Stimulated activated CD8-positive, alpha-beta memory T cell treated with anti-CD3 and anti-CD28 coated beads, Interleukin-12 subunit alpha, Interleukin-12 subunit beta, amount 100 ng/mL, for 1 hour (primary cell): Measurements from ENCODE around the gene MAP3K13.
"Not testable (repeated sequence)": the region's sequence is repeated elsewhere in the genome, so short reads cannot be mapped to it uniquely, and the experiment has no call there.

Experiments used
- DNase-seq: peaks from one replicate; pipeline ENCODE4 v3.0.0-alpha.2; 2020; ENCODE audit warnings: low read depth

Gene MAP3K13

GRCh38 chr3:185342459-185343174 lies 20.3 kb upstream of the MAP3K13 start:
- no peak for DNase-seq

GRCh38 chr3:185347399-185347798 lies 15.5 kb upstream of the MAP3K13 start:
- no peak for DNase-seq

GRCh38 chr3:185350841-185351240 lies 12.1 kb upstream of the MAP3K13 start:
- DNase-seq, result no peak

GRCh38 chr3:185351396-185351795 lies 11.5 kb upstream of the MAP3K13 start:
- no peak for DNase-seq

GRCh38 chr3:185353225-185353624 lies 9.7 kb upstream of the MAP3K13 start:
- DNase-seq, result no peak

GRCh38 chr3:185353823-185354614 lies 8.9 kb upstream of the MAP3K13 start:
- peak; percentile 17 for DNase-seq

GRCh38 chr3:185356499-185356898 lies 6.4 kb upstream of the MAP3K13 start:
- DNase-seq, result no peak

- no peak for DNase-seq
Measured at GRCh38 chr3:185361920-185362319, 1.0 kb upstream of the MAP3K13 start.

GRCh38 chr3:185363662-185364203 lies 797 bp downstream of the MAP3K13 start:
- DNase-seq, result no peak

GRCh38 chr3:185365291-185366073 lies 2.5 kb downstream of the MAP3K13 start:
- DNase-seq, result no peak

- no peak for DNase-seq
Measured at GRCh38 chr3:185366074-185366335, 3.1 kb downstream of the MAP3K13 start.

- DNase-seq, result no peak
Measured at GRCh38 chr3:185366913-185367312, 4.0 kb downstream of the MAP3K13 start.

- DNase-seq, result not testable (repeated sequence)
Measured at GRCh38 chr3:185370349-185370748, 7.4 kb downstream of the MAP3K13 start.

- no peak for DNase-seq
Measured at GRCh38 chr3:185371306-185372074, 8.6 kb downstream of the MAP3K13 start.

- no peak for DNase-seq
Measured at GRCh38 chr3:185381320-185382058, 18.6 kb downstream of the MAP3K13 start.

- no peak for DNase-seq
Measured at GRCh38 chr3:185382154-185382553, 19.2 kb downstream of the MAP3K13 start.

- not testable (repeated sequence) for DNase-seq
Measured at GRCh38 chr3:185386515-185386914, 23.6 kb downstream of the MAP3K13 start.

GRCh38 chr3:185387646-185388045 lies 24.7 kb downstream of the MAP3K13 start:
- no peak for DNase-seq

- DNase-seq, result no peak
Measured at GRCh38 chr3:185393055-185393454, 30.1 kb downstream of the MAP3K13 start.

- DNase-seq, result no peak
Measured at GRCh38 chr3:185397676-185398075, 34.7 kb downstream of the MAP3K13 start.
